SK-N-SH (cell line): ENCODE data around the gene MYH11. TPM values are rescaled to one million over a fixed set of nuclear protein-coding genes. Genes with fewer than 3 reads are reported as not detected.

Experiments used
- CTCF ChIA-PET: fragments of 300-600, 350-600 bp; formaldehyde crosslinking; extraction: SDS; loops from one replicate; lab custom pipeline; 2021; lab: Yijun Ruan, JAX
- POLR2A ChIA-PET: fragments of 350-600 bp; sonication (Branson Sonifier 250); formaldehyde crosslinking; extraction: SDS; loops from one replicate; lab custom pipeline; 2020; ENCODE audit warnings: antibody characterized with exemption, inconsistent platforms; lab: Yijun Ruan, JAX
- DNase-seq: peaks from one replicate; pipeline ENCODE4 v3.0.0; 2012
- H2AFZ ChIP-seq: fragments of 200-600 bp; sonication (generic); 2 replicates; pipeline ENCODE4 v1.8.1; 2016; ENCODE audit warnings: antibody characterized with exemption, mild to moderate bottlenecking, low read depth
- H3F3A ChIP-seq: fragments of 200-600 bp; sonication (generic); replicated peaks from 2 replicates; pipeline ENCODE3; 2016; ENCODE audit warnings: antibody characterized with exemption, mild to moderate bottlenecking; ENCODE audit not compliant: insufficient read depth
- H3K27ac ChIP-seq, 2 experiments: fragments of 200-500 bp in 1 of 2; fragments of 200-600 bp in 1 of 2; sonication (Bioruptor generic) in 1 of 2; sonication (generic), shearing (Covaris generic) in 1 of 2; 2 replicates each; pipeline versions ENCODE4 v1.5.1 to v1.6.1; 2014 to 2016; ENCODE audit warnings: low read depth in 2 of 2, inconsistent platforms in 1 of 2, low read length in 1 of 2, mild to moderate bottlenecking in 1 of 2, mixed read lengths in 1 of 2
- H3K27me3 ChIP-seq: fragments of 200-600 bp; sonication (generic), shearing (Covaris generic); 2 replicates; pipeline ENCODE4 v1.6.1; 2016; ENCODE audit warnings: mixed run types; ENCODE audit not compliant: insufficient read depth
- H3K36me3 ChIP-seq, 2 experiments: fragments of 200-500 bp in 1 of 2; fragments of 200-600 bp in 1 of 2; sonication (Bioruptor generic) in 1 of 2; sonication (generic) in 1 of 2; replicated peaks in 1 of 2; 2 replicates each; pipeline versions ENCODE3 to v1.5.1; 2014 to 2016; ENCODE audit warnings: low read length in 1 of 2, mild to moderate bottlenecking in 1 of 2; ENCODE audit not compliant: insufficient read depth in 2 of 2, control insufficient read depth in 1 of 2
- H3K4me1 ChIP-seq, 2 experiments: fragments of 200-500 bp in 1 of 2; fragments of 200-600 bp in 1 of 2; sonication (Bioruptor generic) in 1 of 2; sonication (generic), shearing (Covaris generic) in 1 of 2; 2 replicates each; pipeline versions ENCODE4 v1.5.1 to v1.6.1; 2014 to 2016; ENCODE audit warnings: low read depth in 1 of 2, low read length in 1 of 2, mixed run types in 1 of 2; ENCODE audit not compliant: insufficient read depth in 2 of 2, control insufficient read depth in 1 of 2
- H3K4me2 ChIP-seq: fragments of 200-600 bp; sonication (generic), shearing (Covaris generic); 2 replicates; pipeline ENCODE4 v1.6.1; 2017; ENCODE audit warnings: mixed run types
- H3K4me3 ChIP-seq, 2 experiments: fragments of 200-500 bp in 1 of 2; fragments of 200-600 bp in 1 of 2; sonication (Bioruptor generic) in 1 of 2; sonication (generic), shearing (Covaris generic) in 1 of 2; 2 replicates each; pipeline versions ENCODE4 v1.5.1 to v1.8.1; 2014 to 2016; ENCODE audit warnings: low read depth in 2 of 2, inconsistent platforms in 1 of 2, low read length in 1 of 2, mild to moderate bottlenecking in 1 of 2, mixed read lengths in 1 of 2, moderate library complexity in 1 of 2
- H3K79me2 ChIP-seq: fragments of 200-600 bp; sonication (generic); 2 replicates; pipeline ENCODE4 v1.8.1; 2017; ENCODE audit warnings: mild to moderate bottlenecking; ENCODE audit not compliant: insufficient read depth
- H3K9ac ChIP-seq: fragments of 200-600 bp; sonication (generic); 2 replicates; pipeline ENCODE4 v1.6.1; 2017; ENCODE audit warnings: mixed run types
- H3K9me2 ChIP-seq: fragments of 200-600 bp; sonication (generic); 2 replicates; pipeline ENCODE4 v1.6.1; 2017; ENCODE audit warnings: mixed run types
- H3K9me3 ChIP-seq: fragments of 200-600 bp; sonication (generic); 2 replicates; pipeline ENCODE4 v1.6.1; 2017; ENCODE audit warnings: mixed run types, mild to moderate bottlenecking, moderate library complexity
- H4K20me1 ChIP-seq: fragments of 200-600 bp; sonication (generic); 2 replicates; pipeline ENCODE4 v1.6.1; 2017; ENCODE audit warnings: mild to moderate bottlenecking, mixed run types; ENCODE audit not compliant: insufficient read depth
- ELF1 ChIP-seq: IDR thresholded peaks from 2 replicates; pipeline ENCODE4 v1.4.0; 2012
- EP300 ChIP-seq, 2 experiments: IDR thresholded peaks; 2 replicates each; pipeline versions ENCODE4 v1.4.0 to v1.6.1; 2012; ENCODE audit warnings: borderline replicate concordance in 1 of 2, low read depth in 1 of 2, low read length in 1 of 2
- EZH2phosphoT487 ChIP-seq: fragments of 200-600 bp; sonication (generic); IDR thresholded peaks from 2 replicates; pipeline ENCODE4 v1.6.1; 2017; ENCODE audit warnings: low read depth, mixed run types, mild to moderate bottlenecking, antibody characterized with exemption, moderate library complexity, borderline replicate concordance
- GABPA ChIP-seq: IDR thresholded peaks from 2 replicates; pipeline ENCODE4 v1.4.0; 2012; ENCODE audit warnings: low read depth, mild to moderate bottlenecking
- JUND ChIP-seq: IDR thresholded peaks from 2 replicates; pipeline ENCODE4 v1.4.0; 2012
- MXI1 ChIP-seq: IDR thresholded peaks from 2 replicates; pipeline ENCODE4 v1.6.1; 2012; ENCODE audit warnings: mild to moderate bottlenecking, low read depth, low read length, improper control_type of control experiment
- NFIC ChIP-seq: IDR thresholded peaks from 2 replicates; pipeline ENCODE4 v1.4.0; 2012; ENCODE audit warnings: borderline replicate concordance
- NRF1 ChIP-seq: IDR thresholded peaks from 2 replicates; pipeline ENCODE4 v1.6.1; 2012; ENCODE audit warnings: low read depth, mild to moderate bottlenecking, low read length
- POLR2AphosphoS5 ChIP-seq: IDR thresholded peaks from 2 replicates; pipeline ENCODE4 v1.6.1; 2012; ENCODE audit warnings: low read depth, low read length
- RAD21 ChIP-seq: IDR thresholded peaks from 2 replicates; pipeline ENCODE4 v1.6.1; 2012; ENCODE audit warnings: mild to moderate bottlenecking, low read length
- SMC3 ChIP-seq: IDR thresholded peaks from 2 replicates; pipeline ENCODE4 v1.6.1; 2012; ENCODE audit warnings: low read depth, low read length, improper control_type of control experiment
- YY1 ChIP-seq: IDR thresholded peaks from 2 replicates; pipeline ENCODE4 v1.4.0; 2012; ENCODE audit warnings: low read depth, mild to moderate bottlenecking
- WGBS: methylation state at CpG from one replicate; pipeline ENCODE4 v1.1.6; 2017; ENCODE audit warnings: low lambda C conversion rate; 5-methylcytosine and 5-hydroxymethylcytosine counted together
- polyA plus RNA-seq, 3 experiments: library from polyadenylated mRNA; depleted of rRNA; stranded (reverse); fragments of >200 nt; gene quantifications; 2 replicates each; pipeline ENCODE4 v1.2.3, GENCODE V29; 2012
- TF ChIP-seq, protein P1 (sequence below): fragments of 200-600 bp; sonication (generic); IDR thresholded peaks from 2 replicates; pipeline ENCODE4 v1.6.1; 2017; ENCODE audit warnings: antibody characterized with exemption, mild to moderate bottlenecking, moderate library complexity

MYH11 gene
- polyA plus RNA-seq, 1 of the 3 experiments (the other 2 are of a cell fraction), result 0.02 TPM

DNA sequence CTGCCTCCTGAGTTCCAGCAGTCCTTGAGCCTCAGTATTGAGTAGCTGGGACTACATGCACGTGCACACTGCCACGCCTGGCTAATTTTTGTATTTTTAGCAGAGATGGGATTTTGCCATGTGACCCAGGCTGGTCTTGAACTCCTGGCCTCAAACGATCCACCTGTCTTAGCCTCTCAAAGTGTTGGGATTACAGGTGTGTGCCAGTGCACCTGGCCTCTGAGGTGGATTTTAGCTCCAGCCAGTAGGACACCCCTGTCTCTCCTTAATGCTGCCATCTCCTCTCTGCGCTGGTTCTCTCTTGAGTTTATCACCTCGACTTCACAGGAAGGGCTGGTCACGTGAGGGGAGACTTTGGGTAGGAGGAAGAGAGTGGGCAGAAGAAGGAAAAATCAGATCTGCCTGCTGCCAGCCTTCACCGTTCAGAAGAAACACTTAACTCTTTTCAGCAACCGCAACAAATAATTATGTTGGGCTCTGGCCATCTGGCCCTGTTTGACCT, 151.7 kb downstream of the MYH11 start:
- Histone ChIP-seq H3K36me3 (peaks cover 4 to 23% of the 10 kb centered on the region in 2 experiments), H3K9me3 (no peaks in the 10 kb centered on the region), H3K4me3 (no peak overlapping the region), H4K20me1 (peaks cover 4% of the 10 kb centered on the region; the same call in 1 of the 2 replicates), H2AFZ (no peak overlapping the region), H3F3A (no peaks in the 10 kb centered on the region), H3K27ac (no peak overlapping the region), H3K9ac (no peak overlapping the region), H3K79me2 (no peaks in the 10 kb centered on the region), H3K9me2 (no peaks in the 10 kb centered on the region), H3K4me2 (no peak overlapping the region), H3K4me1 (peaks cover 0 to 4% of the 10 kb centered on the region in 2 experiments; a peak in 1 of 4 replicates), H3K27me3 (no peaks in the 10 kb centered on the region)
- TF ChIP-seq GABPA, result no peak
- no peak for TF ChIP-seq YY1
- TF ChIP-seq RAD21, result no peak
- WGBS, result 93% methylated on average over 8 of the region's 8 CpGs
- CTCF ChIA-PET, result interaction anchor here (0.6 to 3.2 kb wide), 10 partner anchors 10 to 124 kb away, joined by 3 to 39 read pairs (median 4); no protein-coding TSS in a partner anchor
- POLR2A ChIA-PET, result no interaction called here
- no peak for DNase-seq

DNA sequence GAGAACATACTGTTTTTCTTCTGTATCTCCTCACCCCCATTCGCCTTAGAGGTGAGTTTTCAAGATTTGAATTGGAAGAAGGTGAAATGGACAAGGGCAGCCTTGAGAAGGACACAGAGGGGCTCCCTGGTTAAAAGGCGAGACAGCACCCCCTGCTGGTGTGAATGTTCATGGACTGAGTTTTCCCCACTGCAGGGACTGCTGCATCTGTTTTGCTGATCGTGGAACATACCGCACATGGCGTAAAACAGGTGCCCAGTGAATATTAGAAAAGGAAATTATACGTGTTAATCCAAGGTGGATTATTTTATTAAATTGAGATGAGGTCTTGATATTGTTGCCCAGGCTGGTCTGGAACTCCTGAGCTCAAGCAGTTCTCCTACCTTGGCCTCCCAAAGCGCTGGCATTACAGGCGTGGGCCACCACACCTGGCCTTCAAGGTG, 152.3 kb downstream of the MYH11 start:
- Histone ChIP-seq H3F3A (no peaks in the 10 kb centered on the region), H3K9me3 (no peaks in the 10 kb centered on the region), H3K36me3 (peaks cover 7 to 28% of the 10 kb centered on the region in 2 experiments), H2AFZ (no peak overlapping the region), H3K4me3 (no peak overlapping the region; a peak in 1 of 4 replicates), H3K9me2 (no peaks in the 10 kb centered on the region), H3K9ac (no peak overlapping the region), H3K4me1 (peaks cover 0 to 4% of the 10 kb centered on the region in 2 experiments; a peak in 1 of 4 replicates), H3K27ac (no peak overlapping the region), H3K27me3 (no peaks in the 10 kb centered on the region), H3K4me2 (no peak overlapping the region), H3K79me2 (no peaks in the 10 kb centered on the region), H4K20me1 (peaks cover 4% of the 10 kb centered on the region; the same call in 1 of the 2 replicates)
- CTCF ChIA-PET, result interaction anchor here (0.6 to 3.2 kb wide), 11 partner anchors 9 to 125 kb away, joined by 3 to 39 read pairs (median 4); no protein-coding TSS in a partner anchor
- peak; percentile 77 for DNase-seq
- POLR2A ChIA-PET, result no interaction called here
- TF ChIP-seq, protein P1, sequence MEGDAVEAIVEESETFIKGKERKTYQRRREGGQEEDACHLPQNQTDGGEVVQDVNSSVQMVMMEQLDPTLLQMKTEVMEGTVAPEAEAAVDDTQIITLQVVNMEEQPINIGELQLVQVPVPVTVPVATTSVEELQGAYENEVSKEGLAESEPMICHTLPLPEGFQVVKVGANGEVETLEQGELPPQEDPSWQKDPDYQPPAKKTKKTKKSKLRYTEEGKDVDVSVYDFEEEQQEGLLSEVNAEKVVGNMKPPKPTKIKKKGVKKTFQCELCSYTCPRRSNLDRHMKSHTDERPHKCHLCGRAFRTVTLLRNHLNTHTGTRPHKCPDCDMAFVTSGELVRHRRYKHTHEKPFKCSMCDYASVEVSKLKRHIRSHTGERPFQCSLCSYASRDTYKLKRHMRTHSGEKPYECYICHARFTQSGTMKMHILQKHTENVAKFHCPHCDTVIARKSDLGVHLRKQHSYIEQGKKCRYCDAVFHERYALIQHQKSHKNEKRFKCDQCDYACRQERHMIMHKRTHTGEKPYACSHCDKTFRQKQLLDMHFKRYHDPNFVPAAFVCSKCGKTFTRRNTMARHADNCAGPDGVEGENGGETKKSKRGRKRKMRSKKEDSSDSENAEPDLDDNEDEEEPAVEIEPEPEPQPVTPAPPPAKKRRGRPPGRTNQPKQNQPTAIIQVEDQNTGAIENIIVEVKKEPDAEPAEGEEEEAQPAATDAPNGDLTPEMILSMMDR, result peak; percentile 85
- no peak for TF ChIP-seq EP300 (IDR thresholded peaks at IDR 0.05; ENCODE audit: borderline replicate concordance in 1 of 2, low read depth in 1 of 2, low read length in 1 of 2)
- TF ChIP-seq RAD21, result peak; percentile 73
- TF ChIP-seq EZH2phosphoT487, result no peak
- no peak for TF ChIP-seq JUND
- TF ChIP-seq NRF1, result 0 out of 2 replicates have a peak, but pooled peaks have one; percentile 10
- no peak for TF ChIP-seq POLR2AphosphoS5
- no peak for TF ChIP-seq ELF1
- TF ChIP-seq MXI1, result no peak
- TF ChIP-seq SMC3, result peak; percentile 59
- no peak for TF ChIP-seq NFIC
- no peak for TF ChIP-seq GABPA
- 64% methylated on average over 8 of the region's 8 CpGs for WGBS
